IPS-18c (cell line): ENCODE results near the gene HUS1B.
"Not testable (repeated sequence)": the region's sequence is repeated elsewhere in the genome, so short reads cannot be mapped to it uniquely, and the experiment has no call there.

ENCODE experiments used
- H3K4me3 ChIP-seq: 2 replicates; pipeline ENCODE4 v1.7.0; 2013; ENCODE audit warnings: low read depth, mild to moderate bottlenecking, low read length, moderate library complexity; ENCODE audit not compliant: insufficient read depth
- H3K9me3 ChIP-seq: one replicate; pipeline ENCODE4 v1.6.1; 2013; ENCODE audit warnings: mild to moderate bottlenecking, low read length, moderate library complexity; ENCODE audit not compliant: control insufficient read depth, insufficient read depth

HUS1B gene

DNA sequence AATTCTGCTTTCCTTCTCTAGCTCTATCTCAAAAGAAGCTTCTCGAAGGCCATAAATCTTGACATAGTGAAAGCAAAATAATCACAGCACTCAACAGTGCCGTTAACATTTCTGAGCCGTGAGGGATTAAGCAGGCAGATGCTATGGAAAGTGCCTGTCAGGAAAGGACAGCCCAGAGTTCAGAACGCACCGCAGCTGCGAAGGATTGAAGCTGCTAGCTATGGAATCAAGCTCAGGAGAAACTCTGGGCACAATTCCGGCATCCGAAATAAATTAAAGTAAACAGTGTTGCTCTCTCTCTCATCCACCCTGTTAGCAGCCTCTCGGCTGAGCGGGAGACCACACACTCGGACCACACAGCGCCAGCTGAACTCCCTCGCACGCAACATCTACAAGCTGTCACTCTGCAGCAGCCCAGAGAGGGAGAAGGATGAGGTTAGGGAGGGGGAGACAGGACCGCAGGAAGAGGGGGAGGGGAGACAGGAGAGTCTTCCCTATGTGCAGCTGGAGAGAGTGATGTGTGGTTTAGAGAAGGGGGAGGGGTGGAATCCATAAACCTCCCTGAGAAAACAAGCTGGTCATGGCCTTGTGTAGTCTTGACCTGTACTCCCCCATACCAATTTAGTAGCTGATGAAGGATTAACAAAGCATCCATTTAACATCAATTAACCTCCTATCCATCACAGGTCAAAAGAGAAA, 27.0 kb upstream of the HUS1B start:
- Histone ChIP-seq H3K9me3 (no peaks in the 10 kb centered on the region), H3K4me3 (no peak overlapping the region)

DNA sequence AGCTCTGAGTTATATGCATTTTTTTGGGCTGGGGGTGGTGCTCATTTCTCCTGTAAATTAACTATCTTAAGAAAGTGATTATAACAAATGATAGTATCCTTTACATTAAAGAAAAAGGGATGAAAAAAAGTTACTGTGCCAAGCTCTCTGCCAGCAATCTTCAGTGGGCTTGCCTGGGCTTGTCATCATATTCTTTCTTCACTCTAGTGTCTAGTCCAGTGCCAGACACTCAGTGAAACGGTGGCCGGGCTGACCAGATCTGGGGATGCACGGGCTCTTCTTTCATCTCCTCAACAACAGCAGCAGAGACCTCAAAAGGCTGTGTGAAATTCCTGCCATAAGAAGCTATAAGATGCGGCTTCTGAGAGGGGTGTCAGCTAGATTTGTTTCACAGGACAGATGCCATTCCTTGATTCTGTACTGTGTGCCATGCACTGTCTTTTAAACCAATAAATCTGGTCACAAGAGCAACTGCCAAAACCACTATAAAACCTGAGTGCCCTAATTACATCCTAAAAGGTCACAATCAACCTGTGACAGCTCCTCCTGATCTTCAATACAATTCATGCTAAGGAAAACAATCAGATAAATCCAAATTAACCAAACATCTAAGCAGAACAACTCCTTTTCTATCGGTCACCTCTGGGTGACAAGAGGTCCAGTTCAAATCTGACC, 23.9 kb upstream of the HUS1B start:
- no peaks in the 10 kb centered on the region for H3K9me3 ChIP-seq
- H3K4me3 ChIP-seq: no peak overlapping the region

DNA sequence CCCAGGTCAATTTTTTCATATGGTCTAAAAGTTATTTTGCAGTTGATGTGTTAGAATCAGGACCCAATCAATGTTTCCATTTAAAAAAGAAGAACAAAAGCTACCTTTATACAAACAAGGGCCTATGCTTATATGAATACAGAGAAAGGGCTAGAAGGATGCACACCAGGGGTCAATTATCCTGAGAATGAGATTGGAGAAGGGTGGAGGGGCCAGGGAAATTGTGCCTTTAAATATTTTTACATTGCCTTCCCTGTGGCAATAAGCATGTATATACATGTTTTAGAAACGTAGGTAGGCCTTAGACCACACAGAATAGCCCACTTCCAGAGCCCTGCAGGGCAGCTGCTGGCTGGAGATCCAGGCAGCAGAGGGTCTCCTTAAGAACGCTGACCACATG, 23.4 kb upstream of the HUS1B start:
- no peaks in the 10 kb centered on the region for H3K9me3 ChIP-seq
- no peak overlapping the region for H3K4me3 ChIP-seq

DNA sequence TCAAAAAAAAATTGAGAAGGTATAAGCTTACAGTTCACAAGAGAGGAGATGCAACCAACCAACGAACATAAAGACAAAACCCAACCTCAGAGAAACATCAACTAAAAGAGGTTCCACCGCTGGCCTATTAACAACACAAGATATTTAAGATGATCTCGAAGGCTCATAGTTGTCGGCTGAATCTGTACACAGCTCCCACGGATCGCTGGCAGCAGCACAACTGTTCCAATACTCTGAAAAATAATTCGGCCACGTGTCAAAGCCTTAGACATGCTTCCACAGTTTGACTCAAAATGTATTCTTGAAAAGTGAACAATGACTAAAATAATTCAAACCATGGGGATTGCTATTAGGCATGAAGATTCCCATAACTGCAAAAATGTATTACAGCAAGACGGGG, 22.4 kb upstream of the HUS1B start:
- Histone ChIP-seq H3K4me3 (no peak overlapping the region), H3K9me3 (no peaks in the 10 kb centered on the region)

DNA sequence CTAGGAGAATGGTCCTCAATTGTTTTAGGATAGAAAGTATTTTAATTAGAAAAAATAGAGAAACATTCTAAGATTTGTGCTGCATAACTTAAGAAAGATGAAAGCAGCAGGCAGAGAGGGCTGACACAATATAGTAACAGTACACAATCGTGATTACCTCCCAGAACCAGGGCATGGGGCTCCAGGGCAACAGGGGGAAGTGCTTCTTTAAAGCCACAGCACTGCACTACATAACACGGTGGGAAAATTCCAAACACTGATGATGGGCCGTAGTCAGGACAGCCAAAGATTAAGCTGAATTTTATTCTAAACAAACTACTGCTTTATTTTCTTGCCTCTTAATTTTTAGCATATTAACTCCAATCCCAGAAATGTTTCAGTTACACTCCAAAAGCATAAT, 21.6 kb upstream of the HUS1B start:
- Histone ChIP-seq H3K4me3 (no peak overlapping the region), H3K9me3 (no peaks in the 10 kb centered on the region)

DNA sequence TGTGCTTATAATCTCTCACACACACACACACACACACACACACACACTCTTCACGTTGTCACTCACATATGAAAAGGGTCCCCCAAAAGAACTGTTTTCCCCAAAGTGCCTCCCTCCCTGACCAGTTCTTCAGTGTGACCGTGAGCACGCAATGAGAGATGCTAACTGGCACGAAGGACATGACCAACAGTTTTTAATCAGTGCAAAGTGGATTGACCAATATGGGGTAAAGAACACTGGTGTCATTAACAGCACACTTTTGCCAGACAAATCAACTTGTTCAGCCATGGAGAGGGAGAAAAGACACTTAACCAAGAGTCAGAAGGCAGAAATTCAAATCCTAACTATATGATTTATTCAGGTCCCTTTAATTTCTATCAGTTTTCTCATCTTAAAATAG, 21.0 kb upstream of the HUS1B start:
- no peaks in the 10 kb centered on the region for H3K9me3 ChIP-seq

DNA sequence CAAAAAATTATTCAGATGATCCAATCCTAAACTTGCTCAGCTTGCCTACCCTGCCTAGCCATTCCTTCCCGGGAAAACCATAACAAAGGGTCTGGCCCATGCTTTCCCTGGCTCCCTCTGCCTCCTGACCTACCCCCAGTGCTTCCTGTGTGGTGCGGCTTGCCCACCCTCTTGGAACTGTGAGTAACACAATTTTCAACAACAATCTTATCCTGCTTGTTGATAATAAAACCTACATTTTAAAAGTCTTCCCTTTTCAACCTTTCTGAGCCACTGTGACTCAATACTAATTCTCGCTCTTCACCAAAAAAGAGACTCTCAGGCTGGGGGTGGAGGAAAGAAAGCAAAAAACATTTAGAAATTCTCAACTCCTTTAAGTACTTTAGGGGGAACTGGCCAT, 18.1 kb upstream of the HUS1B start:
- H3K4me3 ChIP-seq: no peak overlapping the region
- peaks cover 4% of the 10 kb centered on the region for H3K9me3 ChIP-seq

More for the DNA sequence above, 21.0 kb upstream of the HUS1B start:
- no peak overlapping the region for H3K4me3 ChIP-seq

DNA sequence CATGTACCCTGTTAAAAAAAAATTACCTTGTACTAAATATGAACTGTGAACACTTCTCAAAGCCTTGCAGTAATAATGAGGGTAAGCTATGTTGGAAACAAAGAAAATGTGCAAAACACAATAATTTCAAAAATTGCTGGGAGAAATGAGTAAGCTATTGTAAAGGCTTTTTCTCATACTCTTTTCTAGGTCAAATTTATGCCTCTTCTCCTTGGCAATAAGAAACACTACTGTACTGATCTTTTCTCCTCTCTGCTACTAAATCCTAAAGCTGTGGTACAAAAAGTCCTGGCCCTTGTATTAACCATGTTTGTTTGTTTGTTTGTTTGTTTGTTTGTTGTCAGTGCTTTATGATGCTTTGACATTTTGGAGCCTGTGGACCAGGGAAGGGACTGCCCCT, 17.5 kb upstream of the HUS1B start:
- Histone ChIP-seq H3K9me3 (peaks cover 4% of the 10 kb centered on the region), H3K4me3 (no peak overlapping the region)

DNA sequence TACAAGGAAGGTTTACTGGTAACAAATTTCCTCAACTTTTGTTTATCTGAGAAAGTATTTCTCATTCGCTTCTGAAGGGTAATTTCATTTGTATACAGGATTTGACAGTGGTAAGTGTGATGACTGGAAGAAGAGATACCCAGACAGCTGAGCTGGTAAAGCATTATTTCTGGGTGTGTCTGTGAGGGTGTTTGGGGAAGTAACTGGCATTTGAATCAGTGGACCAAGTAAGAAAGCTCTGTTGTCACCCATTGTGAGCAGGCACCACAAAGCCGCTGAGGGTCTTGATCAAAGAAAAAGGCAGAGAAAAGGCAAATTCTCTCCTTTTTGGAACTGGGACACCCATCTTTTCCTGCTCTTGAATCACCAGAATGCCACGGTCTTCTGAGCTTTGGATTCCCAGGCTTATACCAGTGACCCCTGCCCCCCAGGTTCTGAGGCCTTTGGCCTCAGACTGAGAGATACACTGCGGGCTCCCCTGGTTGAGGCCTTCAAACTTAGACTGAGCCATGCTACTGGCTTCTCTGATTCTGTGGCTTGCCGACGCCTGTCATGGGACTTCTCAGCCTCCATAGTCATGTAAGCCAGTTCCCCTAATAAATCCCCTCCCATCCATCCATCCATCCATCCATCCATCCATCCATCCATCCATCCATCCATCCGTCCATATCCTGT, 10.5 kb upstream of the HUS1B start:
- peaks cover 3% of the 10 kb centered on the region for H3K9me3 ChIP-seq
- H3K4me3 ChIP-seq: no peak overlapping the region

DNA sequence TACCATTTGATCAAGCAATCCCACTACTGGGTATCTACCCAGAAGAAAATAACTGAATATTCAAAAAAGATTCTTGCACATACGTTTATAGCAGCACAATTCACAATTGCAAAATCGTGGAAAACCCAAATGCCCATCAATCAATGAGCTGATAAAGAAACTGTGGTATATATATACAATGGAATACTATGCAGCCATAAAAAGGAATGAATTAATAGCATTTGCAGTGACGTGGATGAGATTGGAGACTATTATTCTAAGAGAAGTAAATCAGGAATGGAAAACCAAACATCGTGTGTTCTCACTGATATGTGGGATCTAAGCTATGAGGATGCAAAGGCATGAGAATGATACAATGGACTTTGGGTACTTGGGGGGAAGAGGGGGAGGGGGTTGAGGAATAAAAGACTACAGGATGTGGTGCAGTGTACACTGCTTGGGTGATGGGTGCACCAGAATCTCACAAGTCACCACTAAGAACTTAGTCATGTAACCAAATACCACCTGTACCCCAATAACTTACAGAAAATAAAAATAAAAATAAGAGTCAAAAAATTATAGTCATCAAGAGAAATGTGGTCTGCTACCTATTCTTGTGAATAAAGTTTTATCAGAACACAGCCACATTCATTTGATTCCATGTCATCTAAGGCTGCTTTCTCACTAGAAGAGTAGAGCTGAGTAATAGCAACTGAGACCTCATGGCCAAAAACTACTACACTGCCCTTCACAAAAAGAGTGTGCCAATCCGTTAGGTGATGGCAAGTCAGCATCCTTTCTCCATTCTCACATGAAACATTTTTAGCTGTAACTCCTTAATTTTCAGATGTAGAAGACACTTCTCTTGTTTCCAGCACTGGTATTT, 8.7 kb upstream of the HUS1B start:
- Histone ChIP-seq H3K4me3 (no peak overlapping the region), H3K9me3 (no peaks in the 10 kb centered on the region)

DNA sequence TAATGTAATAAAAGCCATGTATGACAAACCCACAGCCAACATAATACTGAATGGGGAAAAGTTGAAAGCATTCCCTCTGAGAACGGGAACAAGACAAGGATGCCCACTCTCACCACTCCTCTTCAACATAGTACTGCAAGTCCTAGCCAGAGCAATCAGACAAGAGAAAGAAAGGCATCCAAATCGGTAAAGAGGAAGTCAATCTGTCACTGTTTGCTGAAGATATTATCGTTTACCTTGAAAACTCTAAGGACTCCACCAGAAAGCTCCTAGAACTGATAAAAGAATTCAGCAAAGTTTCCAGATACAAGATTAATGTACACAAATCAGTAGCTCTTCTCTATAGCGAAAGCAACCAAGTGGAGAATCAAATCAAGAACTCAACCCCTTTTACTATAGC, 6.9 kb upstream of the HUS1B start:
- H3K9me3 ChIP-seq, H3K4me3 ChIP-seq: not testable (repeated sequence)

DNA sequence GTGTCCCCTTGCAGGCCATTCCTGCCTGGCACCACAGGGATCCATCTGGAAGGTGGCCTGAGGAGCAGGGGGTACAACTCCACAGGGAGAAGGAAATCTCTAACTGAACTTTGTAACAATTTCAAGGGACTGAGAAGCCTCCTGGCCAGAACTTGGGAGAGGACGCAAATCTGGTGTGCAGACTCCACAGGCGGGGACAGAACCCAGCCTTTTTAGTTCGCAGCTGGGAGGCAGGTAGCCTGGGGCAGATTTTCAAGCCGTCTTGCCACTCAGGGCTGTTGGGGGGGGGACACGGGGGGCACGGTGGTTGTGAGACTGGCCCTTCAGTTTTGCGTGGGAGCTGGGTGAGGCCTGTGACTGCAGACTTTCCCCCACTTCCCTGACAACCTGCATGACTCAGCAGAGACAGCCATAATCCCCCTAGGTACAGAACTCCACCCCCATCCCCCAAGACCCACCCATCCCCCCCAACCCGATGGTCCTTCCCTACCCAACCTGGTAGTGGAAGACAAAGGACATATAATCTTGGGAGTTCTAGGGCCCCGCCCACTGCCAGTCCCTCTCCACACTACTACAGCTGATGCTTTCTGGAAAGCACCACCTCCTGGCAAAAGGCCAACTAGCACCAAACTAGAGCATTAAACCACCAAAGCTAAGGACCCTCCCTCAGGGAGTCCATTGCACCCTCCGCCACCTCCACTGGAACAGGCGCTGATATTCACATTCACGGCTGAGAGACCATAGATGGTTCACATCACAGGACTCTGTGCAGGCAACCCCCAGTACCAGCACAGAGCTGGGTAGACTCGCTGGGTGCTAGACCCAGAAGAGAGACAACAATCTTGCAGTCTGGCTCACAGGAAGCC, 3.0 kb upstream of the HUS1B start:
- no peak overlapping the region for H3K4me3 ChIP-seq

DNA sequence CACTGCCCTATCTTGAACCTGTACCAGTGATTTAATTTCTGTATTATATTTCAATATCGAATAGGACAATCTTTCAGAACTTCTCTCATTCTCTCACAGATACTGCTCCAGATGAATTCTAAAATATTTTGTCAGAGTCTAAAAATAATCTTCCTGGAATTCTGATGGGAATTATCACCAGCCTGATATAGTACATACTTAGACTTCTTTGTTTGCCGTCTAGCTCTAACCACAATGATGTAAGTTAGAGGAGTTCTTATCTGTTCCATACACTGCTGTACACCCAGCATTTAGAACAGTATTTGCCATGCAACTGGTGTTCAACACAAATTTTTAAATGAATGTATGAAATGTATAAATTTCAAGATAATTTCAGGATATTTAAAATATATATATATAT, 1.3 kb upstream of the HUS1B start:
- no peaks in the 10 kb centered on the region for H3K9me3 ChIP-seq
- no peak overlapping the region for H3K4me3 ChIP-seq

More for the DNA sequence above, 3.0 kb upstream of the HUS1B start:
- no peaks in the 10 kb centered on the region for H3K9me3 ChIP-seq

DNA sequence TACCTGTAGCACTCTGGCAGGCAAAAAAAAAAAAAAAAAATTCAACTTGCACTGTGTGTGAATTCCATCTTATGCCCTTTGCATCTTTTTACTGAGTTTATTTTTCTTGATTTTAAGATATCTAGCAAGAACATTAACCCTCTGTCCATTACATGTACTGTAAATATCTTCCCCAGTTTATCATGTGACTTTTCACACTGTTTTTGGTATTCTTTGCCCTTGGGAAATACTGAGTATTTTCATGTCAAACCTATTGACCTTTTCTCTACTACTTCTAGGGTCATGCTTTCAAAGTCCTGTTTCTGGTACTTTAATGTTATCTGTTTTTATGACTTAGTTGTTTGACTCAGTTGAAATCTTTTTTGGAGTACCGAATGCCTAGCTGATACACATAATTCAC, 843 bp upstream of the HUS1B start:
- Histone ChIP-seq H3K9me3 (no peaks in the 10 kb centered on the region), H3K4me3 (no peak overlapping the region)

DNA sequence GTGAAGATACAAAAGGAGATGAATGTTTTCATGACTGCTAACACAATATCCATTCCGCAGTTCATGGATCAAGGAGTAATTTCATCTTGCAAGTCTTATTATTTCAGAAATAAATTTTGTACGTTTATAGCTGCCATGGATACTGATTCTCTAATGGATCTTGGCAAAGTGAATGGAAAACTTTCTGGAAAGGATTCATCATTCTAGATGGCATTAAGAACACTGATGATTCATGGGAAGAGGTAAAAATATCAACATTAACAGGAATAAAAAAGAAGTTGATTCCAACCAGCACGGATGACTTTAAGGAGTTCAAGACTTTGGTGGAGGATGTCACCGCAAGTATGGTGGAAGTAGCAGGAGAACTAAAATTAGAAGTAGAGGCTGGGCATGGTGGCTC, 2.8 kb downstream of the HUS1B start:
- Histone ChIP-seq H3K9me3 (no peaks in the 10 kb centered on the region), H3K4me3 (no peak overlapping the region)

DNA sequence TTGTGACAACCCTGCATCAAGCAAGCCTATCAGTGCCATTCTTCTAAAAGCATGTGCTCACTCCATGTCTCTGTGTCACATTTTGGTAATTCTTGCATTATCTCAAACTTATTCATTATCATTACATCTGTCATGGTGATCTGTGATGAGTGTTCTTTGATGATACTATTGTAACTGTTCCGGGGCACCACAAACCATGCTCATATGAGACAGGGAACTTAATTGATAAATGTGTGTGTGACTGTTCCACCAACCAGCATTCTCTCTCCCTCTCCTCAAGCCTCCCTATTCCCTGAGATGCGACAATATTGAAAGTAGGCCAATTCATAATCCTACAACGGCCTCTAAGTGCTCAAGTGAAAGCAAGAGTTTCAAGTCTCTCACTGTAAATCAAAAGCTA, 4.0 kb downstream of the HUS1B start:
- H3K4me3 ChIP-seq: no peak overlapping the region
- no peaks in the 10 kb centered on the region for H3K9me3 ChIP-seq

DNA sequence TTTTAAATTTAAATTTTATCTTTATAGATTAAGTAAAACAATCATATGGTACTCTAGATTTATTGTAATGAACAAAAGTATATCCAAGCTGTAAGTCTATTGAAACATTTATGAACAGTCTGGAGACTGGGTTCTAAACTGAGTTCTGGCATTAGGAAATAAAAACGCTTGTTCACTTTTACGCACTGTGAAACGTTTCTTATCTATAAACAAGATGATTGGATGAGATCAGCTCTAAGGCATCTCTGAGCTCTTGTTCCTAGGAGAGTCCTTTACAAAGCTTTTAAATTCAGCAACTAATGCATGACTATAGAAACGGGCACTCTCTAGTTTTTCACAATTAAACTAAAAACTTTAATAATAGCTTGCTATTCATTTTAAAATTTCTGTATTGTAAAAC, 6.8 kb downstream of the HUS1B start:
- Histone ChIP-seq H3K4me3 (no peak overlapping the region), H3K9me3 (no peaks in the 10 kb centered on the region)
